Naive thymus-derived CD4-positive, alpha-beta T cell (primary cell): ENCODE data around the gene THEMIS2. TPM values are rescaled to one million over a fixed set of nuclear protein-coding genes. Genes with fewer than 3 reads are reported as not detected.
"Not testable (repeated sequence)": the region's sequence is repeated elsewhere in the genome, so short reads cannot be mapped to it uniquely, and the experiment has no call there.

Source experiments
- ATAC-seq: fragments of 150-1000 bp; cut with Tn5 transposase; 2 replicates; pipeline ENCODE4 v1.10.0; 2021; ENCODE audit warnings: mild to moderate bottlenecking, moderate library complexity
- CTCF ChIA-PET: fragments of 350-600 bp; sonication (Branson Sonifier 250); formaldehyde crosslinking; loops from one replicate; lab custom pipeline; 2021; ENCODE audit warnings: antibody characterized with exemption; lab: Charles Lee
- POLR2A ChIA-PET: fragments of 350-600 bp; sonication (Branson Sonifier 250); formaldehyde crosslinking; loops from one replicate; lab custom pipeline; 2021; ENCODE audit warnings: antibody characterized with exemption, inconsistent platforms; lab: Charles Lee
- DNase-seq, 9 donors: peaks; one replicate each; pipeline versions ENCODE4 v3.0.0 to v3.0.0-alpha.2; 2020 to 2022; ENCODE audit warnings: mixed read lengths in 1 of 9
- H3K27ac ChIP-seq: one replicate; pipeline ENCODE4 v1.7.0; 2013; ENCODE audit warnings: mild to moderate bottlenecking, low read depth, low read length, moderate library complexity
- H3K27me3 ChIP-seq, 2 donors: one replicate each; pipeline ENCODE4 v1.7.0; 2013; ENCODE audit warnings: low read length in 2 of 2, mild to moderate bottlenecking in 2 of 2, moderate library complexity in 2 of 2; ENCODE audit not compliant: control insufficient read depth in 2 of 2, insufficient read depth in 2 of 2
- H3K36me3 ChIP-seq, 3 experiments: 1 replicate in 2 of 3; 2 replicates in 1 of 3; pipeline ENCODE4 v1.7.0; 2013; ENCODE audit warnings: low read length in 3 of 3, mild to moderate bottlenecking in 3 of 3, moderate library complexity in 1 of 3; ENCODE audit not compliant: insufficient read depth in 3 of 3, control insufficient read depth in 2 of 3
- H3K4me1 ChIP-seq, 2 donors: one replicate each; pipeline ENCODE4 v1.7.0; 2013; ENCODE audit warnings: low read length in 2 of 2, mild to moderate bottlenecking in 2 of 2, moderate library complexity in 1 of 2; ENCODE audit not compliant: control insufficient read depth in 2 of 2, insufficient read depth in 2 of 2
- H3K4me3 ChIP-seq: 2 replicates; pipeline ENCODE4 v1.7.0; 2013; ENCODE audit warnings: mild to moderate bottlenecking, low read length
- H3K9me3 ChIP-seq, 3 experiments: 1 replicate in 2 of 3; 2 replicates in 1 of 3; pipeline ENCODE4 v1.7.0; 2013; ENCODE audit warnings: low read length in 3 of 3; ENCODE audit not compliant: control insufficient read depth in 2 of 3
- H3K27ac Mint-ChIP-seq, 9 donors: one replicate each; pipeline ENCODE4 v1.8.0; 2020 to 2022; ENCODE audit warnings: mixed read lengths in 9 of 9, mild to moderate bottlenecking in 8 of 9, moderate library complexity in 5 of 9, inconsistent platforms in 2 of 9
- H3K27me3 Mint-ChIP-seq, 5 donors: one replicate each; pipeline ENCODE4 v1.8.0; 2021 to 2022; ENCODE audit warnings: mixed read lengths in 5 of 5, mild to moderate bottlenecking in 1 of 5
- H3K36me3 Mint-ChIP-seq, 5 donors: one replicate each; pipeline ENCODE4 v1.8.0; 2020 to 2022; ENCODE audit warnings: mixed read lengths in 5 of 5, mild to moderate bottlenecking in 3 of 5, inconsistent platforms in 1 of 5
- H3K4me1 Mint-ChIP-seq, 7 donors: one replicate each; pipeline ENCODE4 v1.8.0; 2020 to 2022; ENCODE audit warnings: mixed read lengths in 7 of 7, mild to moderate bottlenecking in 3 of 7, inconsistent platforms in 1 of 7
- H3K4me3 Mint-ChIP-seq, 10 donors: one replicate each; pipeline ENCODE4 v1.8.0; 2020 to 2022; ENCODE audit warnings: mild to moderate bottlenecking in 10 of 10, mixed read lengths in 10 of 10, moderate library complexity in 6 of 10, inconsistent platforms in 2 of 10
- H3K9me3 Mint-ChIP-seq, 11 donors: one replicate each; pipeline ENCODE4 v1.8.0; 2020 to 2022; ENCODE audit warnings: mixed read lengths in 11 of 11, mild to moderate bottlenecking in 4 of 11, inconsistent platforms in 1 of 11, moderate library complexity in 1 of 11
- intact Hi-C, 2 donors: fragments of 100-400 bp; cut with micrococcal nuclease; formaldehyde crosslinking; loops; one replicate each; pipeline ENCODE4 v1.15.1; 2023
- polyA plus RNA-seq, 2 donors: library from polyadenylated mRNA; unstranded; fragments of 300-500 nt; fragmentation: Illumina TruSeq; gene quantifications; one replicate each; pipeline ENCODE4 v1.2.3, GENCODE V29; 2021
- total RNA-seq, 6 experiments: library from RNA in 5 of 6; stranded (reverse) in 5 of 6; gene quantifications; 1 replicate in 5 of 6; 2 replicates in 1 of 6; pipeline ENCODE4 v1.2.3 and lab custom pipeline; 2021 to 2026

Gene THEMIS2
- total RNA-seq = 100 to 1,000 TPM in 1 of 5 experiments, 10 to 100 TPM in 4; 48.8 to 234 (median 72.3) TPM
- 10 to 100 TPM; 24.8 to 97.1 TPM for polyA plus RNA-seq
- total RNA-seq (lab: John Stamatoyannopoulos, UW) = 42.3 reads per million, percentile 67 among the genes with 10 or more reads in this experiment

- intact Hi-C loops = loop anchor here (1.0 to 5.0 kb wide), 5 partner anchors 15 to 681 kb away; partner anchors contain the start of genes XKR8 (in 2 of the 2), PPP1R8 (in 1 of the 2) and TRNAU1AP (in 1 of the 2)
- Histone ChIP-seq H3K27me3 (no peaks in the 10 kb centered on the region), H3K4me3 (peak within 1 kb of the TSS; percentile 87), H3K27ac (peak within 1 kb of the TSS; percentile 79), H3K9me3 (no peaks in the 10 kb centered on the region), H3K36me3 (peaks cover 0 to 22% (median 0%) of the 10 kb centered on the region in 3 experiments), H3K4me1 (peaks cover 34 to 39% of the 10 kb centered on the region in 2 donors)
- ATAC-seq (peak; percentile 81), DNase-seq (peak; percentile 46 to 81 (median 67))
- Mint-ChIP-seq H3K4me3 (peak within 1 kb of the TSS; percentile 89 to 99 (median 98)), H3K36me3 (peaks cover 0 to 11% (median 5%) of the 10 kb centered on the region in 5 donors), H3K27me3 (no peaks in the 10 kb centered on the region), H3K9me3 (no peaks in the 10 kb centered on the region), H3K27ac (peak within 1 kb of the TSS; percentile 81 to 96 (median 91)), H3K4me1 (peaks cover 29 to 70% (median 48%) of the 10 kb centered on the region in 7 donors)
- ChIA-PET POLR2A (interaction anchor here (1.0 to 4.2 kb wide), 6 partner anchors 14 to 109 kb away, joined by 3 to 36 read pairs (median 4); no protein-coding TSS in a partner anchor), CTCF (no interaction called here)
Measured at GRCh38 chr1:27872059-27872801, at the start of gene THEMIS2. Gene THEMIS2, plus strand, starts transcription at chr1:27872544. Its CDS starts 28 bp downstream, at chr1:27872572.

DNA sequence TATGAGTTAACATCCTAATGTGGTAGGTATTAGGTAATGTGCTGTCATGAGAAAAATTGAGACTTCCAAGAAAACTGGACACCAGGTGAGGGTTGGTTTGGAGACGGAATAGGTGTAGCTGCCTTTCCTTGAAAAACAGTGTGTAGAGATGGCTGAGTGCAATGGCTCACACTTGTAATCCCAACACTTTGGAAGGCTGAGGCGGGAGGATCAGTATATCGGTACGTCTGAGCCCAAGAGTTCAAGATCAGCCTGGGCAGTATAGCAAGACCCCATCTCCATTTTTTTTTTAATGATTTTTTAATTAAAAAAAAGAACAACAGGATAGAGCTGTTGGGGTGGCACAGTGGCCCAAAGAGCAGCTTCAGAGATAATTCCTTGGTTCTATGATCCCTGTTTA is 48.6 kb upstream of the THEMIS2 start:
- Mint-ChIP-seq H3K27me3 (no peaks in the 10 kb centered on the region), H3K27ac (no peak overlapping the region), H3K9me3 (no peaks in the 10 kb centered on the region), H3K4me1 (no peaks in the 10 kb centered on the region), H3K4me3 (no peak overlapping the region), H3K36me3 (peaks cover 3 to 22% (median 15%) of the 10 kb centered on the region in 5 donors)
- no peaks in the 10 kb centered on the region for H3K27me3 ChIP-seq
- H3K9me3 ChIP-seq = no peaks in the 10 kb centered on the region
- intact Hi-C loops = no loop called here
- no peak overlapping the region for H3K4me3 ChIP-seq
- ChIA-PET POLR2A (interaction anchor here (0.6 kb wide), 1 partner anchor 1919 kb away, joined by 4 read pairs; no protein-coding TSS in a partner anchor), CTCF (no interaction called here)
- DNase-seq (no peak), ATAC-seq (no peak)
- H3K4me1 ChIP-seq = no peaks in the 10 kb centered on the region
- no peak overlapping the region for H3K27ac ChIP-seq
- peaks cover 0 to 14% (median 4%) of the 10 kb centered on the region in 3 experiments for H3K36me3 ChIP-seq

DNA sequence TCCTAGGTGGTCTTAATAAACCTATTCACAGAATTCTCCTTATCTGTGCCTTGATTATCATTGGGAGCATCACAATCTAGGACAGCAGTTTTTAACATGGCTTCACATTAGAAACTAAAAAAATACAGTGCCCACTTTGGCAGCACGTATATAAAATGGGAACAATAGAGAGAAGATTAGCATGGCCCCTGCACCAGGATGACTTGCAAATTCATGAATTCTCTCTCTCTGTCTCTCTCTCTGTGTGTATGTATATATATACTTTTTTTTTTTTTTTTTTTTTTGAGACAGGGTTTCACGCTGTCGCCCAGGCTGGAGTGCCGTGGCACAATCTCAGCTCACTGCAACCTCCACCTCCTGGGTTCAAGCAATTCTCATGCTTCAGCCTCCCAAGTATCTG is 47.9 kb upstream of the THEMIS2 start:
- Mint-ChIP-seq H3K27me3 (no peaks in the 10 kb centered on the region), H3K36me3 (peaks cover under 1 to 19% (median 12%) of the 10 kb centered on the region in 5 donors), H3K4me1 (no peaks in the 10 kb centered on the region), H3K9me3 (no peaks in the 10 kb centered on the region), H3K27ac (no peak overlapping the region), H3K4me3 (no peak overlapping the region)
- intact Hi-C loops = no loop called here
- Histone ChIP-seq H3K27ac (no peak overlapping the region), H3K36me3 (peaks cover 0 to 9% (median 3%) of the 10 kb centered on the region in 3 experiments), H3K27me3 (no peaks in the 10 kb centered on the region), H3K9me3 (no peaks in the 10 kb centered on the region), H3K4me3 (no peak overlapping the region), H3K4me1 (no peaks in the 10 kb centered on the region)
- ChIA-PET POLR2A (no interaction called here), CTCF (no interaction called here)
- ATAC-seq = no peak
- no peak for DNase-seq

- H3K4me3 ChIP-seq = peak overlapping the region; percentile 71
- Mint-ChIP-seq H3K4me1 (peaks cover 15 to 38% (median 28%) of the 10 kb centered on the region in 7 donors), H3K4me3 (peak overlapping the region; percentile 61 to 96 (median 92)), H3K27ac (peak overlapping the region in 7 of 9 donors; percentile 3 to 96 (median 53))
- H3K36me3 Mint-ChIP-seq, H3K27me3 Mint-ChIP-seq, ATAC-seq, DNase-seq, intact Hi-C loops, H3K9me3 ChIP-seq, H3K9me3 Mint-ChIP-seq, H3K27me3 ChIP-seq: not testable (repeated sequence)
- ChIA-PET CTCF (interaction anchor here (0.6 kb wide), 1 partner anchor 29 kb away, joined by 4 read pairs; no protein-coding TSS in a partner anchor), POLR2A (interaction anchor here (2.2 kb wide), 1 partner anchor 56 kb away, joined by 6 read pairs; the partner anchor contains the start of gene STX12)
- peaks cover 0 to 11% (median 9%) of the 10 kb centered on the region in 3 experiments for H3K36me3 ChIP-seq
- H3K4me1 ChIP-seq = peaks cover 14 to 16% of the 10 kb centered on the region in 2 donors
- peak overlapping the region; percentile 92 for H3K27ac ChIP-seq
Measured at GRCh38 chr1:27829339-27829960, 42.9 kb upstream of the THEMIS2 start.

DNA sequence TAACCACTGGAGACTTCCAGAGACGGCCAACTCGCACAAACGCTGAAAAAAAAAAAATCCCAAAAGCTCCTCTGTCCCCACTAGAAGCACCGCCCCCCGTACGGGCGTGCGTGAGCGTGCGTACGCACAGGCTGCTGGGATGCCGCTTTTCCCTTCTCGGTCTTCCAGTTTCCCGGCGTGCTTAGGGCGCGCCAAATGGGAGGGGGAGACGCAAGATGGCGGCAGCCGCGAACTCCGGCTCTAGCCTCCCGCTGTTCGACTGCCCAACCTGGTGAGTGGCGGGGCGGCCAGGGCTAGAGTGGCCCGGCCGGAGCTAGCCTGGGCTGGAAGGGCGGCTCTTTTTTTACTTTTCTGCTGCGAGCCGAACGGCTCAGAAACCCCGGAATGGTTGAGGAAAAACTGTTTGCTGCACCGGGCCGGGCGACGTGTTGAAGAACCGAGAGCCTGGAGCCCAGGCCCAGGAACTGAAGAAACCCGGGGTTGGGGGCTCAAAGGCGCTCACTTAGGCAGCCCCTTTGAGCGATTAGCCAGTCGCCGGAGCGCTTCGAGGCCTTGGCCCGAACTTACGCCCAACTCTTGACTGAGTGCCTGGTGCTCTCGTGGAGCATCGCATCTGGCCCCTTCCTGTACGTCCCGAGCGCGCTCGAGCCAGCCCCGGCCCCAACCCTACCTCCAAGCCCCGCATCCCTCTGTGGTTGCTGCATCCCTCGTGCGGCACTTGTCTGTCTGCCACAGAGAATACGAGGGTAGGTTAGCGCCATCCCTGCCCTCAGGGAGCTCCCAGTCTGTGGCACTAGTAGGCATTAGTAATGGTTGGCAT is 41.5 kb upstream of the THEMIS2 start, which contains the start of gene PPP1R8:
Gene PPP1R8, plus strand, starts transcription at position 162 of the 820 bp plus-strand sequence. Its CDS starts 54 bp downstream, at position 216.
- peaks cover 0 to 5% (median 2%) of the 10 kb centered on the region in 5 donors for H3K36me3 Mint-ChIP-seq
- H3K4me1 ChIP-seq = peaks cover 16% of the 10 kb centered on the region in 2 donors
- no peaks in the 10 kb centered on the region for H3K27me3 Mint-ChIP-seq
- H3K36me3 ChIP-seq = peaks cover 0 to 21% (median 9%) of the 10 kb centered on the region in 3 experiments
- intact Hi-C loops = loop anchor here (1.0 to 10.0 kb wide), 9 partner anchors 42 to 676 kb away; partner anchors contain the start of genes FAM76A (in 2 of the 2), IFI6 (in 2 of the 2), STX12 (in 2 of the 2) and EYA3 (in 1 of the 2)
- H3K27ac Mint-ChIP-seq = peak within 1 kb of the TSS; percentile 86 to 96 (median 92)
- peak within 1 kb of the TSS; percentile 90 to 96 (median 93) for H3K4me3 Mint-ChIP-seq
- no peaks in the 10 kb centered on the region for H3K27me3 ChIP-seq
- ChIA-PET POLR2A (interaction anchor here (0.7 to 2.2 kb wide), 7 partner anchors 17 to 597 kb away, joined by 3 to 6 read pairs (median 3); partner anchors contain the start of genes FAM76A, IFI6 and STX12), CTCF (interaction anchor here (0.7 kb wide), 1 partner anchor 58 kb away, joined by 3 read pairs; the partner anchor contains the start of gene STX12)
- no peaks in the 10 kb centered on the region for H3K9me3 ChIP-seq
- peak; percentile 57 to 89 (median 86) for DNase-seq
- H3K4me3 ChIP-seq = peak within 1 kb of the TSS; percentile 71
- H3K27ac ChIP-seq = peak within 1 kb of the TSS; percentile 92
- H3K4me1 Mint-ChIP-seq = peaks cover 16 to 51% (median 38%) of the 10 kb centered on the region in 7 donors
- no peaks in the 10 kb centered on the region for H3K9me3 Mint-ChIP-seq
- peak; percentile 100 for ATAC-seq
